Stomach (tissue), 4 donors: ENCODE results near the gene REPIN1.

Experiments
- CTCF ChIP-seq, 7 experiments: fragments of 450-650 bp in 4 of 7; fragments of 200-600 bp in 3 of 7; sonication (generic) in 3 of 7; IDR thresholded peaks; one replicate each; pipeline ENCODE4 v1.5.1; 2016 to 2019; ENCODE audit warnings: antibody characterized with exemption in 7 of 7, control low read depth in 2 of 7, mild to moderate bottlenecking in 1 of 7
- POLR2A ChIP-seq, 4 donors: fragments of 450-650 bp; IDR thresholded peaks; one replicate each; pipeline ENCODE4 v1.6.1; 2016; ENCODE audit warnings: antibody characterized with exemption in 4 of 4, control low read depth in 2 of 4, mild to moderate bottlenecking in 1 of 4, moderate library complexity in 1 of 4
- POLR2AphosphoS5 ChIP-seq, 3 donors: sonication (generic); formaldehyde crosslinking; IDR thresholded peaks; one replicate each; pipeline ENCODE4 v1.6.1; 2016; ENCODE audit warnings: antibody characterized with exemption in 3 of 3

- TF ChIP-seq CTCF (IDR thresholded peaks at IDR 0.05) = no peak
- TF ChIP-seq POLR2A (IDR thresholded peaks at IDR 0.05) = no peak
- no peak for TF ChIP-seq POLR2AphosphoS5 (IDR thresholded peaks at IDR 0.05)
Measured at GRCh38 chr7:150411606-150412005, 43.0 kb downstream of the REPIN1 start.
